GM21423 (cell line): ENCODE data around the gene NCAM1.
"Not testable (repeated sequence)": the region's sequence is repeated elsewhere in the genome, so short reads cannot be mapped to it uniquely, and the experiment has no call there.

Source experiments
- ATAC-seq: cut with Tn5 transposase; IDR thresholded peaks from one replicate; pipeline ENCODE4 v1.9.1; 2021; ENCODE audit warnings: mild to moderate bottlenecking, moderate library complexity; ENCODE audit not compliant: unreplicated experiment

The NCAM1 gene

GRCh38 chr11:112961146-112961668 is at the start of gene NCAM1:
Gene NCAM1, plus strand, starts transcription at chr11:112961420.
- ATAC-seq = no peak

GRCh38 chr11:112922606-112923005 is 38.6 kb upstream of the NCAM1 start:
- ATAC-seq = no peak

- ATAC-seq = not testable (repeated sequence)
Observed at GRCh38 chr11:112924836-112925235, 36.4 kb upstream of the NCAM1 start.

GRCh38 chr11:112925516-112926310 is 35.5 kb upstream of the NCAM1 start:
- ATAC-seq = no peak

GRCh38 chr11:112928136-112928535 is 33.1 kb upstream of the NCAM1 start:
- no peak for ATAC-seq

- ATAC-seq = no peak
Observed at GRCh38 chr11:112929432-112929831, 31.8 kb upstream of the NCAM1 start.

GRCh38 chr11:112931703-112932102 is 29.5 kb upstream of the NCAM1 start:
- no peak for ATAC-seq

- ATAC-seq = no peak
Observed at GRCh38 chr11:112932593-112932992, 28.6 kb upstream of the NCAM1 start.

- ATAC-seq = no peak
Observed at GRCh38 chr11:112933970-112934369, 27.2 kb upstream of the NCAM1 start.

GRCh38 chr11:112941104-112941503 is 20.1 kb upstream of the NCAM1 start:
- ATAC-seq = no peak

- no peak for ATAC-seq
Observed at GRCh38 chr11:112942966-112943643, 18.1 kb upstream of the NCAM1 start.

GRCh38 chr11:112946866-112947265 is 14.4 kb upstream of the NCAM1 start:
- no peak for ATAC-seq

- ATAC-seq = no peak
Observed at GRCh38 chr11:112949781-112950575, 11.2 kb upstream of the NCAM1 start.

GRCh38 chr11:112958670-112959069 is 2.5 kb upstream of the NCAM1 start:
- no peak for ATAC-seq

GRCh38 chr11:112961751-112962578 is 745 bp downstream of the NCAM1 start:
- no peak for ATAC-seq

GRCh38 chr11:112962579-112963367 is 1.6 kb downstream of the NCAM1 start:
- ATAC-seq = no peak

GRCh38 chr11:112963368-112963955 is 2.2 kb downstream of the NCAM1 start:
- no peak for ATAC-seq

- ATAC-seq = no peak
Observed at GRCh38 chr11:112965656-112966055, 4.4 kb downstream of the NCAM1 start.

- ATAC-seq = no peak
Observed at GRCh38 chr11:112966561-112966960, 5.3 kb downstream of the NCAM1 start.
